GM06990 (cell line): ENCODE results near the gene CELSR3.

Experiments
- DNase-seq: peaks from one replicate; pipeline ENCODE4 v3.0.0-alpha.2; 2011; ENCODE audit not compliant: insufficient read length; ENCODE audit errors: extremely low read depth
- H3K27me3 ChIP-seq: replicated peaks from 2 replicates; pipeline ENCODE4 v1.6.0; 2011; ENCODE audit warnings: low read length; ENCODE audit not compliant: control insufficient read depth, insufficient read depth
- H3K36me3 ChIP-seq: 2 replicates; pipeline ENCODE4 v1.5.1; 2011; ENCODE audit warnings: low read length; ENCODE audit not compliant: control insufficient read depth, insufficient read depth
- H3K4me3 ChIP-seq: replicated peaks from 2 replicates; pipeline ENCODE4 v1.5.1; 2011; ENCODE audit warnings: low read depth, mild to moderate bottlenecking, control low read depth, low read length
- CTCF ChIP-seq: IDR thresholded peaks from 2 replicates; pipeline ENCODE4 v1.5.1; 2011; ENCODE audit warnings: low read length, control low read depth, mild to moderate bottlenecking, inconsistent platforms; ENCODE audit not compliant: insufficient read depth, poor library complexity, severe bottlenecking

CELSR3 gene

DNA sequence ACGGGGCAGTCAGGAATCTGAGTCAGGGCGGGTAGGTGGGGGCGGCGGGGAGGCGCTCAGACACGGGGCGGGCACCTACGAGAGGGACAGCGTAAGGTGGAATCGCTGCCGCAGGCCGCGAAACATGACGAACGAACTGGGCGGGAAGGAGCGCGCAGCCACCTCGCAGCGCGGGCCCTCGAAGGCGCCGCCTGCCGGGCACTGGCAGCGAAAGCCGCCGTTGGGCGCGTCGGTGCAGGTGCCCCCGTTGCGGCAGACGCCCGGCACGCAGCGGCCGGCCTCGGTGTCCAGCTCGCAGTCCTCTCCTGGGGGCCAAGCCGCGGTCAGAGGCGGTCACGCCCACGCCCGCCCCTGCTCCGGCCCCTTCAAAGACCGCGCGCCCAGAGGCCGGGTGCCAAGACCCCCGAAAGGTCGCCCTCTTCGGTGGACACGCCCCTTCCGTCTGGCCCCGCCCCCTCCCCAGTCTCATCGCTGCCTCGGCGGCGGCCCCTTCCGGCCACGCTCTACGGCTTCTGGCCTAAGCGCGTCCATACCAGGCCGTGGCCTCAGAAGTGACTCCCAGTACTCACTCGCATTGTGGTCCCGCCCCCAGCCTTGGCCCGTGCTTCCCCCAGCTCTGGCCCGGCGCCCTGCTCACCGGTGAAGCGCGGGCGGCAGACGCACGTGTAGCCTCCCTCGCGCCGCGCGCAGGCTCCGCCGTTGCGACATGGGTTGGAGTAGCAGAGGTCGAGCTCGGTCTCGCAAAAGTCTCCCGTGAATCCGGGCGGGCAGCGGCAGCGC, 6.4 kb downstream of the CELSR3 start:
- H3K4me3 ChIP-seq = peak overlapping the region; percentile 64
- peak; percentile 28 for TF ChIP-seq CTCF

DNA sequence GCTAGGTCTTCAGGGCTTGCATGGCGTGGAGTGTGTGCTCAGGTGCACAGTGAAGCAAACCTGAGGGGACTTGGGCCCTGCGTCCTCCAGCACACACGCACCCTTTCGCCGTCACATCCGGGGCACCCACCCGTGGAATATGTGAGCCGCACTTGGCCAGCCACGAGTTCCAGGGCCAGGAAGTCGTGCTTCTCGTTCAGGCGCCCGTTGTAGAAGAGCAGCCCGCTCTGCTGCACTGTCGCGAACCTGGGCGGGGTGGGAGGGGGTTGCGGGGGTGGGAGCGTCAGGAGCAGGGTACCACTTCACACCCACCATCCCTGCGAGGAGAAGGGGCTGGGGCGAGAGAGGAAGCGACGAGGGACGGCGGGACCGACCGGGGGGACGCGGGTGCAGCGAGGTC, 7.1 kb downstream of the CELSR3 start:
- H3K4me3 ChIP-seq = peak overlapping the region; percentile 64

More for the DNA sequence above, 6.4 kb downstream of the CELSR3 start:
- peak; percentile 89 for DNase-seq
- Histone ChIP-seq H3K36me3 (no peaks in the 10 kb centered on the region), H3K27me3 (no peaks in the 10 kb centered on the region)

DNA sequence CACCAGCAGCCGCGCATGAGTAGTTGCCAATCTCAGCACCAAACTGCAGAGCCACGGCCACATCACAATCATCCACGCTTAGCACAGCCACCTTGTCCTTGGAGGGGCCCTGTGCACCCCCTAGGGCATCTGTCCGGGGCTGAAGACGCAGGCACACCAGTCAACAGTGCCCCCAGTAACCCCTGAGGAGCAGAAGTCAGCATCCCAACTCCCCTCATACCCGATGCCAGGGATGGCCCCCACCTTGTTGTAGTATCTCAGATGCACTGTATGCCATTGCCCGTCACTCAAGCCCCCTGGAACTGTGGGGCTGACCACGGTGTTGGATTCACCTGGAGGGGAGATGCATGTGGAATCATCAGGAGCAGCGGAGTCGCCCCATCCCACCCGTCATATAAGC, 7.6 kb downstream of the CELSR3 start:
- H3K27me3 ChIP-seq = no peaks in the 10 kb centered on the region
- no peak for TF ChIP-seq CTCF
- DNase-seq = no peak
- H3K4me3 ChIP-seq = no peak overlapping the region
- no peaks in the 10 kb centered on the region for H3K36me3 ChIP-seq

More for the DNA sequence above, 7.1 kb downstream of the CELSR3 start:
- H3K27me3 ChIP-seq = no peaks in the 10 kb centered on the region
- no peaks in the 10 kb centered on the region for H3K36me3 ChIP-seq
- DNase-seq = peak; percentile 45
- TF ChIP-seq CTCF = no peak

GRCh38 chr3:48652923-48653715, 9.6 kb downstream of the CELSR3 start:
- Histone ChIP-seq H3K36me3 (no peaks in the 10 kb centered on the region), H3K4me3 (no peak overlapping the region), H3K27me3 (no peaks in the 10 kb centered on the region)
- no peak for DNase-seq
- TF ChIP-seq CTCF = no peak

DNA sequence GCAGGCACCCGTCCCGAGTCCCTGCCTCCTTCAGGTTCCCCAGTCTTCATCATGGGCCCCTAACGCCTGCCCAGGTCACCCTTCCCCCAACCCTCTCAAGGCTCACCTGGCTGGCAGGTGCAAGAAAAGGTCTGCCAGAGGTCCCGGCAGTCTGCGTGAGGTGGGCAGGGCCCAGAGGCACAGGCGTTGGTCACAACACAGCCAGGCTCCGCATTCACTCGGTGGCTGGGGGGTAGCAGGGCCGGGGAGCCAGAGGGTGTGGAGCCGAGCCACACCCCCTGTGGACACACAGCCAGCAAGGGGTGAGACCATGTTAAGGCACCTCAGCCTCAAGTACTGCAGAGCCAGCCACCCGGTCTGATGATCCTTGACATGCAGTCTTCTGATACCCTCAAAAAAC, 10.9 kb downstream of the CELSR3 start:
- TF ChIP-seq CTCF = no peak
- H3K27me3 ChIP-seq = no peaks in the 10 kb centered on the region
- no peak for DNase-seq
- no peaks in the 10 kb centered on the region for H3K36me3 ChIP-seq
- no peak overlapping the region for H3K4me3 ChIP-seq
